Smooth muscle cell (in vitro differentiated cells): ENCODE measurements around the gene RGS9. TPM values are rescaled to one million over a fixed set of nuclear protein-coding genes. Genes with fewer than 3 reads are reported as not detected.
A peak's percentile ranks its signal among the peaks of the same experiment; 100 is the strongest.

ENCODE experiments used
- DNase-seq: peaks from one replicate; lab custom pipeline; 2025; ENCODE audit not compliant: unreplicated experiment; lab: John Stamatoyannopoulos, UW
- H2AFZ ChIP-seq: fragments of 200-600 bp; sonication (generic); 2 replicates; pipeline ENCODE4 v1.6.0; 2016; ENCODE audit warnings: antibody characterized with exemption, low read depth, mild to moderate bottlenecking
- H3F3A ChIP-seq: fragments of 200-600 bp; sonication (generic); 2 replicates; pipeline ENCODE4 v1.6.0; 2017; ENCODE audit warnings: antibody characterized with exemption, low read depth
- H3K27ac ChIP-seq: fragments of 200-600 bp; sonication (generic); 2 replicates; pipeline ENCODE4 v1.5.1; 2016; ENCODE audit warnings: low read depth, mild to moderate bottlenecking
- H3K27me3 ChIP-seq: fragments of 200-600 bp; sonication (generic); 2 replicates; pipeline ENCODE4 v1.6.1; 2016; ENCODE audit warnings: low read depth, mild to moderate bottlenecking
- H3K36me3 ChIP-seq: fragments of 200-600 bp; sonication (generic); 2 replicates; pipeline ENCODE4 v1.5.1; 2016; ENCODE audit warnings: low read depth
- H3K4me1 ChIP-seq: fragments of 200-600 bp; sonication (generic); 2 replicates; pipeline ENCODE4 v1.5.1; 2016; ENCODE audit warnings: low read depth
- H3K4me2 ChIP-seq: fragments of 200-600 bp; sonication (generic); 2 replicates; pipeline ENCODE4 v1.6.0; 2016; ENCODE audit warnings: mild to moderate bottlenecking
- H3K4me3 ChIP-seq: fragments of 200-600 bp; sonication (generic); 2 replicates; pipeline ENCODE4 v1.5.1; 2016; ENCODE audit warnings: mild to moderate bottlenecking
- H3K79me2 ChIP-seq: fragments of 200-600 bp; sonication (generic); 2 replicates; pipeline ENCODE4 v1.6.0; 2016; ENCODE audit warnings: low read depth, mild to moderate bottlenecking
- H3K9ac ChIP-seq: fragments of 200-600 bp; sonication (generic); 2 replicates; pipeline ENCODE4 v1.6.0; 2016; ENCODE audit warnings: low read depth
- H3K9me3 ChIP-seq: fragments of 200-600 bp; sonication (generic); replicated peaks from 2 replicates; pipeline ENCODE4 v1.5.1; 2016; ENCODE audit warnings: low read depth
- H4K20me1 ChIP-seq: fragments of 200-600 bp; sonication (generic); 2 replicates; pipeline ENCODE4 v1.6.0; 2016; ENCODE audit warnings: low read depth
- WGBS: methylation state at CpG from one replicate; pipeline ENCODE4 v1.1.7; 2016; ENCODE audit warnings: low lambda C conversion rate; 5-methylcytosine and 5-hydroxymethylcytosine counted together
- polyA plus RNA-seq: library from polyadenylated mRNA; unstranded; fragments of >200 nt; fragmentation: Nextera tagmentation; extraction: Ambion mirVana; gene quantifications from 2 replicates; pipeline ENCODE4 v1.2.1, GENCODE V29; 2016
- total RNA-seq: library from RNA; depleted of rRNA; stranded (reverse); fragments of >200 nt; gene quantifications from 2 replicates; pipeline ENCODE4 v1.2.3, GENCODE V29; 2014
- TF ChIP-seq, protein P1 (sequence below): fragments of 200-600 bp; sonication (generic); IDR thresholded peaks from 2 replicates; pipeline ENCODE4 v1.5.1; 2017; ENCODE audit warnings: borderline replicate concordance, mild to moderate bottlenecking, antibody characterized with exemption; ENCODE audit not compliant: insufficient read depth, poor library complexity, severe bottlenecking

The RGS9 gene
- total and polyA plus RNA-seq, 2 experiments from 2014 or later, result 16.3 to 18.8 TPM

DNA sequence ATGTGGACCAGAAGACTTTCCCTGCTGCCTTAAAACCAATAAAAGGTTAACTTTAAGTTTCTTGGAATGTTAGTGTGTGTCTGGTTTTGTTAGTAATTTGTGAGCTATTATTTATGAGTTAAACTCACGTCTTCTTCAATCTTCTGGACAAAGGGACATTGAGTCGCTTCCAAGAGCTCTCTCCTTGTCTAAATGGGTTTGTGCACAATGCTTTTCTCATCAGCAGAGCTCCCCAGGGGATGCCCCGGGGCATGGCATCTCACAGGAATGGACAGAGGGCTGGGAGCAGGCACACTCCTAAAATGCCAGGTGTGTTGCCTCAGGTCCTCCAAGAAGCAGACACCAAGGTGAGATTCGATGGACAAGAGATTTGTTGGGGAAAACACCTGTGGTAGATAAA lies 90.5 kb downstream of the RGS9 start:
- 71% methylated on average over 4 of the region's 4 CpGs for WGBS
- no peak overlapping the region for H3K9ac ChIP-seq
- H3K4me1 ChIP-seq, result no peaks in the 10 kb centered on the region
- H3K27me3 ChIP-seq, result no peaks in the 10 kb centered on the region
- H3F3A ChIP-seq, result peaks cover 6% of the 10 kb centered on the region
- no peaks in the 10 kb centered on the region for H3K9me3 ChIP-seq
- DNase-seq, result no peak
- H3K4me2 ChIP-seq, result no peak overlapping the region
- H3K4me3 ChIP-seq, result no peak overlapping the region
- no peaks in the 10 kb centered on the region for H3K79me2 ChIP-seq
- TF ChIP-seq, protein P1, sequence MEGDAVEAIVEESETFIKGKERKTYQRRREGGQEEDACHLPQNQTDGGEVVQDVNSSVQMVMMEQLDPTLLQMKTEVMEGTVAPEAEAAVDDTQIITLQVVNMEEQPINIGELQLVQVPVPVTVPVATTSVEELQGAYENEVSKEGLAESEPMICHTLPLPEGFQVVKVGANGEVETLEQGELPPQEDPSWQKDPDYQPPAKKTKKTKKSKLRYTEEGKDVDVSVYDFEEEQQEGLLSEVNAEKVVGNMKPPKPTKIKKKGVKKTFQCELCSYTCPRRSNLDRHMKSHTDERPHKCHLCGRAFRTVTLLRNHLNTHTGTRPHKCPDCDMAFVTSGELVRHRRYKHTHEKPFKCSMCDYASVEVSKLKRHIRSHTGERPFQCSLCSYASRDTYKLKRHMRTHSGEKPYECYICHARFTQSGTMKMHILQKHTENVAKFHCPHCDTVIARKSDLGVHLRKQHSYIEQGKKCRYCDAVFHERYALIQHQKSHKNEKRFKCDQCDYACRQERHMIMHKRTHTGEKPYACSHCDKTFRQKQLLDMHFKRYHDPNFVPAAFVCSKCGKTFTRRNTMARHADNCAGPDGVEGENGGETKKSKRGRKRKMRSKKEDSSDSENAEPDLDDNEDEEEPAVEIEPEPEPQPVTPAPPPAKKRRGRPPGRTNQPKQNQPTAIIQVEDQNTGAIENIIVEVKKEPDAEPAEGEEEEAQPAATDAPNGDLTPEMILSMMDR, result no peak
- H3K36me3 ChIP-seq, result no peaks in the 10 kb centered on the region
- no peak overlapping the region for H3K27ac ChIP-seq
- no peaks in the 10 kb centered on the region for H4K20me1 ChIP-seq
- H2AFZ ChIP-seq, result no peak overlapping the region

DNA sequence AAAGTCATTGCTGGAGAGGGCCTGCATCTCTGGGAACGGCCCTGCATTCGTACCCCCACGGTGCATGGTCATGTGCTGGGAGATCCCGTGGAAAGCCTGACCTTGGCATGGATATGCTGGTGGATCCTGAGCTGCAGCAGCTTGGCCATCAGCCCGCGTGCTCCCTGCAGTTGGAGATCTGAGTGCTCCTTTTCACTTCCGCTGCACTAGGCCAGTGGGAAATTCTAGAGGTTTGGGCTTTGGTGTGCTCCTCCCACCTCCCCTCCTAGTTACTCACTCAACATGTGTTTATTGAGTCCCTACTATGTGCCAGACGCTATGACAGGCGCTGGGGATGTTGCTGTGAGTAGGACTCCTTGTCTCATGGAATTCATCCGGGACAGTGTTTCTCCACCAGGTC lies 91.1 kb downstream of the RGS9 start:
- H4K20me1 ChIP-seq, result no peaks in the 10 kb centered on the region
- H2AFZ ChIP-seq, result no peak overlapping the region
- no peaks in the 10 kb centered on the region for H3K9me3 ChIP-seq
- H3K4me2 ChIP-seq, result peak overlapping the region; percentile 62
- TF ChIP-seq, protein P1, result no peak
- peaks cover 6% of the 10 kb centered on the region for H3F3A ChIP-seq
- H3K27me3 ChIP-seq, result no peaks in the 10 kb centered on the region
- DNase-seq, result no peak
- no peak overlapping the region for H3K4me3 ChIP-seq
- no peak overlapping the region for H3K27ac ChIP-seq
- no peaks in the 10 kb centered on the region for H3K79me2 ChIP-seq
- no peaks in the 10 kb centered on the region for H3K4me1 ChIP-seq
- WGBS, result 83% methylated on average over 10 of the region's 10 CpGs
- no peaks in the 10 kb centered on the region for H3K36me3 ChIP-seq
- no peak overlapping the region for H3K9ac ChIP-seq

DNA sequence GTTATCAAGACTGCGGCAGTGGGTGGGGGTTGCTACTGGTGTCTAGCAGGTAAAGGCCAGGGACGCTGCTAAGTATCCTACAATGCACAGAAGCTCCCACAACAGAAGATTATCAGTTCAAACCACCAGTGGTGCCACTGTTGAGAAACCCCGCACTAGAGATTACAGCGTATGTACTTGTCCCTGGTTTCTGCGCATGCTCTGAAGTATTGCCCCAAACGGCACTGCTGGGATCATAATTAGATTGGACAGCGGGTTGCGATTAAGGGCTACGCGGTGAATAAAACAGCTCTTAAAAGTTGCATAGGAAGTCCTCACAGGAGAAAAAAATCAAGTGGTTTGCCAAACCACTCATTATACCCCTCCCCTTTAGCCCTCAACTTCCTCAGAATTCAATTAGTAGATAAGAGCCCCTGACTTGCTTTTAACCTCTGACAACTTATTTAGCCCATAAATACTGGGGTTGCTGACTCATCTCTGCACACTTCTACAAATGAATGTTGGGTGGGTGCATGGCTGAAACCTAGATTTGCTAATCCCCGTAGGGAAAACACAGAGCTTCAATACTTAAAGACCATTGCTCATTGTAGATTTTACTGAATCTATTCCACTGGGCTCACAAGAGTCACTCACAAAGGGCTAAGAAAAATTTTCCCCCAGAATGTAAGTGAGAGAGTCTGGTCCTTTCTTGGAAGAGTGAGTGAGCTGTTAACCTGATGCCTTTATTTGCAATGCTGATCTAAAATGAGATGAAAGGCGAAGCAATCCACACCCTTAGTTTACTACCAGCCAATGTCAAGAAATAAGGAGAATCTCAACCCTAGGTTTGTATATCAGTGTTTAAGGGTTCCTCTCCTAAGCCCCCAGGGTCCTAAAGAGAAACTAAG lies 91.8 kb downstream of the RGS9 start:
- no peak overlapping the region for H3K9ac ChIP-seq
- no peak for DNase-seq
- H3K79me2 ChIP-seq, result no peaks in the 10 kb centered on the region
- no peak overlapping the region for H3K4me3 ChIP-seq
- peak overlapping the region; percentile 62 for H3K4me2 ChIP-seq
- no peak overlapping the region for H2AFZ ChIP-seq
- peak overlapping the region; percentile 28 for H3K27ac ChIP-seq
- WGBS, result 9% methylated on average over 12 of the region's 12 CpGs
- no peaks in the 10 kb centered on the region for H3K9me3 ChIP-seq
- H3K4me1 ChIP-seq, result no peaks in the 10 kb centered on the region
- H4K20me1 ChIP-seq, result no peaks in the 10 kb centered on the region
- H3K27me3 ChIP-seq, result no peaks in the 10 kb centered on the region
- TF ChIP-seq, protein P1, result no peak
- H3K36me3 ChIP-seq, result no peaks in the 10 kb centered on the region
- peaks cover 6% of the 10 kb centered on the region for H3F3A ChIP-seq

DNA sequence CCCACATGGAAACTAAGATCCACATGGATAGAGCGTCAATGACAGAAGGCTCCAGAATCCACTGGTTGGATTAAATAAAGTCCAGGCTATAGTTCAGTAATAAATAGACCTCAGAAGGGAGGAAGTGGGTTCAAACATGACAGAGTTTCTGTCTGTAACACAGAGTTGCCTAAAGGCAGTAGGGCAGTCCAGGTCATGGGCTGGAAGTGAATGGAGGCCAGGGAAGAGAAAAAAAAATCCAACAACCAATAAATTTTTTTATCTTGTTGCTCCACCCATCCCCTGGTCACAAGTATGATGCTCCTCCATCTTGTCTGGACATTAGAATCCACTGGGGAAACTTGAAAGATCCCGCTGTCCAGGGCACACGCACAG lies 92.4 kb downstream of the RGS9 start:
- TF ChIP-seq, protein P1, result no peak
- no peak overlapping the region for H3K9ac ChIP-seq
- no peak for DNase-seq
- no peaks in the 10 kb centered on the region for H3K36me3 ChIP-seq
- no peak overlapping the region for H2AFZ ChIP-seq
- no peaks in the 10 kb centered on the region for H4K20me1 ChIP-seq
- H3K4me1 ChIP-seq, result no peaks in the 10 kb centered on the region
- no peaks in the 10 kb centered on the region for H3K27me3 ChIP-seq
- no peaks in the 10 kb centered on the region for H3K79me2 ChIP-seq
- peak overlapping the region; percentile 28 for H3K27ac ChIP-seq
- no peaks in the 10 kb centered on the region for H3K9me3 ChIP-seq
- H3F3A ChIP-seq, result peaks cover 6% of the 10 kb centered on the region
- H3K4me2 ChIP-seq, result peak overlapping the region; percentile 62
- H3K4me3 ChIP-seq, result no peak overlapping the region
- 71% methylated on average over 3 of the region's 3 CpGs for WGBS
